ENCODE measurements around the gene CDKL1. TPM values are rescaled to one million over a fixed set of nuclear protein-coding genes. Genes with fewer than 3 reads are reported as not detected.

The CDKL1 gene
- polyA plus RNA-seq, 3 donors, result 1.2 to 2.5 (median 1.3) TPM

GRCh38 chr14:50402965-50403364 is 6.3 kb upstream of the CDKL1 start:
- no peaks in the 10 kb centered on the region for H3K9me3 ChIP-seq (replicated peaks in 1 of 2; ENCODE audit: control insufficient read depth in 1 of 2, insufficient read depth in 1 of 2, low read length in 2 of 2)
- no peak for DNase-seq
- Mint-ChIP-seq H3K27me3 (ENCODE audit: low read depth in 3 of 3) (peaks cover 0 to 6% (median 2%) of the 10 kb centered on the region in 3 donors), H3K4me3 (no peak overlapping the region), H3K27ac (no peak overlapping the region), H3K36me3 (no peaks in the 10 kb centered on the region), H3K9me3 (peaks cover 0 to 9% (median 2%) of the 10 kb centered on the region in 7 donors), H3K4me1 (peaks cover 3% of the 10 kb centered on the region)
- TF ChIP-seq CTCF (IDR thresholded peaks at IDR 0.05), result no peak
- intact Hi-C loops (cut with micrococcal nuclease), result no loop called here
- no peaks in the 10 kb centered on the region for H3K79me2 ChIP-seq (ENCODE audit: insufficient read depth, low read length)
- H2AFZ ChIP-seq (ENCODE audit: insufficient read depth, low read depth, low read length, poor library complexity, severe bottlenecking), result no peak overlapping the region
- H3K27ac ChIP-seq (ENCODE audit: low read depth in 1 of 2, low read length in 2 of 2), result no peak overlapping the region
- no peak overlapping the region for H3K4me2 ChIP-seq (replicated peaks; ENCODE audit: extremely low read depth, low read length, poor library complexity, severe bottlenecking)
- no peaks in the 10 kb centered on the region for H4K20me1 ChIP-seq (ENCODE audit: insufficient read depth, low read length)
- H3K4me3 ChIP-seq (replicated peaks in 1 of 3; ENCODE audit: low read depth in 2 of 3, low read length in 3 of 3), result no peak overlapping the region
- H3K9ac ChIP-seq (ENCODE audit: insufficient read depth, low read length, poor library complexity, severe bottlenecking), result no peak overlapping the region
- no CpG with 5 or more reads among the region's 1 CpG for WGBS (ENCODE audit: insufficient coverage)
- H3K36me3 ChIP-seq (replicated peaks in 1 of 2; ENCODE audit: control insufficient read depth in 1 of 2, insufficient read depth in 2 of 2, low read length in 2 of 2), result no peaks in the 10 kb centered on the region
- no peaks in the 10 kb centered on the region for H3K27me3 ChIP-seq (ENCODE audit: control insufficient read depth in 2 of 2, insufficient read depth in 2 of 2, low read length in 2 of 2)
- H3K4me1 ChIP-seq (ENCODE audit: control insufficient read depth in 1 of 2, insufficient read depth in 2 of 2, low read length in 2 of 2), result no peaks in the 10 kb centered on the region

GRCh38 chr14:50400461-50400860 is 3.8 kb upstream of the CDKL1 start:
- no peak for DNase-seq
- no peaks in the 10 kb centered on the region for H3K79me2 ChIP-seq (ENCODE audit: insufficient read depth, low read length)
- no peaks in the 10 kb centered on the region for H3K36me3 Mint-ChIP-seq
- no peak overlapping the region for H3K27ac Mint-ChIP-seq
- H3K4me3 ChIP-seq (replicated peaks in 1 of 3; ENCODE audit: low read depth in 2 of 3, low read length in 3 of 3), result no peak overlapping the region
- H3K36me3 ChIP-seq (replicated peaks in 1 of 2; ENCODE audit: control insufficient read depth in 1 of 2, insufficient read depth in 2 of 2, low read length in 2 of 2), result no peaks in the 10 kb centered on the region
- no peak for TF ChIP-seq CTCF (IDR thresholded peaks at IDR 0.05)
- peaks cover 0 to 6% of the 10 kb centered on the region in 2 donors for H3K27me3 ChIP-seq (ENCODE audit: control insufficient read depth in 2 of 2, insufficient read depth in 2 of 2, low read length in 2 of 2)
- H3K4me2 ChIP-seq (replicated peaks; ENCODE audit: extremely low read depth, low read length, poor library complexity, severe bottlenecking), result no peak overlapping the region
- H3K27me3 Mint-ChIP-seq (ENCODE audit: low read depth in 3 of 3), result peaks cover 7 to 9% (median 7%) of the 10 kb centered on the region in 3 donors
- H2AFZ ChIP-seq (ENCODE audit: insufficient read depth, low read depth, low read length, poor library complexity, severe bottlenecking), result no peak overlapping the region
- H3K9ac ChIP-seq (ENCODE audit: insufficient read depth, low read length, poor library complexity, severe bottlenecking), result no peak overlapping the region
- intact Hi-C loops (cut with micrococcal nuclease), result no loop called here
- peaks cover 12 to 14% of the 10 kb centered on the region in 2 donors for H3K4me1 ChIP-seq (ENCODE audit: control insufficient read depth in 1 of 2, insufficient read depth in 2 of 2, low read length in 2 of 2)
- H3K4me3 Mint-ChIP-seq, result no peak overlapping the region
- no peaks in the 10 kb centered on the region for H3K9me3 ChIP-seq (replicated peaks in 1 of 2; ENCODE audit: control insufficient read depth in 1 of 2, insufficient read depth in 1 of 2, low read length in 2 of 2)
- H3K27ac ChIP-seq (ENCODE audit: low read depth in 1 of 2, low read length in 2 of 2), result no peak overlapping the region
- H4K20me1 ChIP-seq (ENCODE audit: insufficient read depth, low read length), result no peaks in the 10 kb centered on the region
- H3K4me1 Mint-ChIP-seq, result peaks cover 23% of the 10 kb centered on the region
- WGBS (ENCODE audit: insufficient coverage), result 100% methylated on average over 2 of the region's 2 CpGs
- H3K9me3 Mint-ChIP-seq, result peaks cover 0 to under 1% (median 0%) of the 10 kb centered on the region in 7 donors
